Occipital lobe (tissue), 2 donors: Measurements from ENCODE around the gene NUMB. TPM values are rescaled to one million over a fixed set of nuclear protein-coding genes. Genes with fewer than 3 reads are reported as not detected.

Experiments
- DNase-seq: peaks from one replicate; lab custom pipeline; 2025; lab: John Stamatoyannopoulos, UW
- total RNA-seq: library from RNA; depleted of rRNA; stranded (reverse); fragments of >200 nt; gene quantifications from one replicate; pipeline ENCODE4 v1.2.3, GENCODE V29; 2014

The NUMB gene
- total RNA-seq, 1 donor from 2014 or later = 18.7 TPM

- no peak for DNase-seq
These were observed 168.6 kb downstream of the NUMB start for GRCh38 chr14:73289729-73290128.

DNA sequence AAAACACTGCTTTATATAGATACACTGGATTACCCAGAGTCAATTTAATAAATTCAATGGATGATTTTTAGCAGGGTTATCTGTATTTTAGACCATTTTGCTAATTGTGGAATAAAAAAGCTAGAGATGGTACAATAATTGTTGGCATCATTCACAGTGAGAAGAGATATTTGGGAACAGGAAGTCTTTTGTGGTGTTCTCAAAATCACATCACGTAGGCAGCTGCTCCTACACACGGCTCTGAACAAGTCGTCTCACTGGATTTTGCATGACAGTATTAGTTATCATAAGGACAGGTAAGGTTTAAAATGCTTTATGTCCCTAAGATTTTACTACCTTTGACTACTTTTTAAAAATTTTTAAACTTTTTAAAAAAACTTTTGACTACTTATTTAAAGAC lies 169.0 kb downstream of the NUMB start:
- no peak for DNase-seq

GRCh38 chr14:73287071-73287470 lies 171.3 kb downstream of the NUMB start:
- DNase-seq = no peak

DNA sequence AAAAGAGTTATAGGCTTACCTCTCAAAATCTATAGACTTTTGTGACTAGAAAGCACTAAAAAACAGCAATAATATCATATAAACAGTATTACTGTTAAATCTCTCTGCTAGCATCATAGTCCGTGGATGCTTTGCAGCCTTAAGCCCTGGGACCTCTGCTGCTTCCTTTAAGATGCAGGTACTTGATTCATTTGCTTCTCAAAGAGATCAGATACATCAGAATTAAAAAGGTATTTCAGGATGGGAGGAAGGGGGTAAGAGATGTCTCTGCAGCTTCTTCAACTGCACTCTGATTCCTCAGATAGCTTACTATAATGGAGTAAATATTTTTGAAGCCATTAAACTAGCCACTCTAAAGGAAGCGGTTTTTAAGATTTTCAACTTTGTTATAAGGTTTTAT lies 171.7 kb downstream of the NUMB start:
- DNase-seq = no peak

DNA sequence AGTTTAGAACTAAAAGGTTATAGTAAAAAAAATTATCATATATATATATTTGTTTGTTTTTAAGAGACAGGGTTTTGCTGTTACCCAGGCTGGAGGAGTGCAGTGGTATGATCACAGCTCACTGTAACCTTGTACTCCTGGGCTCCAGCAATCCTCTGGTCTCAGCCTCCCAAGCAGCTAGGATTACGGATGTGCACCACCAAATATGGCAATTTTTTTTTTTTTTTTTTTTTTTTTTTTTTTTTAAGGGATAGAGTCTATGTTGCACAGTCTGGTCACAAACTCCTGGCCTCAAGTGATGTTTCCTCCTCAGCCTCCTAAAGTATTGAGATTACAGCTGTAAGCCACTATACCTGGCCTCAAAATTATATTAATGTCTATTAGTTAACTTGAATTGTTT lies 172.4 kb downstream of the NUMB start:
- no peak for DNase-seq

GRCh38 chr14:73283608-73284379 lies 174.6 kb downstream of the NUMB start:
- DNase-seq = no peak

DNA sequence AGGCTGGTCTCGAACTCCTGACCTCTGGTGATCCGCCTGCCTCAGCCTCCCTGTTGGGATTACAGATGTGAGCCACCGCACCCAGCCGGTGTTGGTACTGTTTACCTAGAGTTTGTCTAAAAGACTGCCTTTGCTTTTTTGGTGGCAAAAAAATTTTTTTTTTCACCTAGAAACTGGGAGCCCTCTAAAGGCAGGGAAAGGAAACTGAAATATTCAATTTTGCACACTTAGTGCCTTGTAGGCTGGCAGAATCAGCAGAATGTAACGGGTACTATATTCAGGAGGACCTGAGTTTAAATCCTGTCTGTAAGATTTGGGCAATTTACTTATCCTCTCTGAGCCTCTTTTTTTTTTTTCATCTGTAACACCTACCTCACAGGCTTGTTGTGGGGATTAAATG lies 177.4 kb downstream of the NUMB start:
- DNase-seq = no peak

- DNase-seq = no peak
These were observed 181.0 kb downstream of the NUMB start for GRCh38 chr14:73277376-73277775.

GRCh38 chr14:73276836-73277235 lies 181.5 kb downstream of the NUMB start:
- no peak for DNase-seq

GRCh38 chr14:73273799-73274198 lies 184.5 kb downstream of the NUMB start:
- DNase-seq = no peak

DNA sequence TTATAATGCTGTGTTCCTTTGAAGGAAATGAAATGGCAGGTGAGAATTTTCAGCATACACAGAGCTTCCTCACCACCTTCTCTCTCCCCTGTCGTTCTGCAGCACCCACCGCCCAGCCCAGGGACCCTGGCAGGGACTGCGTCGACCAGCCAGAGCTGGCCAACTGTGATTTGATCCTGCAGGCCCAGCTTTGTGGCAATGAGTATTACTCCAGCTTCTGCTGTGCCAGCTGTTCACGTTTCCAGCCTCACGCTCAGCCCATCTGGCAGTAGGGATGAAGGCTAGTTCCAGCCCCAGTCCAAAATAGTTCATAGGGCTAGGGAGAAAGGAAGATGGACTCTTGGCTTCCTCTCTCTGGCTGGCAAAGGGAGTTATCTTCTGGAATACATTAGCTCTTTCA lies 186.0 kb downstream of the NUMB start:
- no peak for DNase-seq

GRCh38 chr14:73269729-73270531 lies 188.4 kb downstream of the NUMB start:
- DNase-seq = no peak

- no peak for DNase-seq
These were observed 190.9 kb downstream of the NUMB start for GRCh38 chr14:73267474-73267873.

GRCh38 chr14:73266317-73266716 lies 192.0 kb downstream of the NUMB start:
- no peak for DNase-seq

- DNase-seq = no peak
These were observed 192.7 kb downstream of the NUMB start for GRCh38 chr14:73265721-73266046.

GRCh38 chr14:73264885-73265720 lies 193.2 kb downstream of the NUMB start:
- no peak for DNase-seq

DNA sequence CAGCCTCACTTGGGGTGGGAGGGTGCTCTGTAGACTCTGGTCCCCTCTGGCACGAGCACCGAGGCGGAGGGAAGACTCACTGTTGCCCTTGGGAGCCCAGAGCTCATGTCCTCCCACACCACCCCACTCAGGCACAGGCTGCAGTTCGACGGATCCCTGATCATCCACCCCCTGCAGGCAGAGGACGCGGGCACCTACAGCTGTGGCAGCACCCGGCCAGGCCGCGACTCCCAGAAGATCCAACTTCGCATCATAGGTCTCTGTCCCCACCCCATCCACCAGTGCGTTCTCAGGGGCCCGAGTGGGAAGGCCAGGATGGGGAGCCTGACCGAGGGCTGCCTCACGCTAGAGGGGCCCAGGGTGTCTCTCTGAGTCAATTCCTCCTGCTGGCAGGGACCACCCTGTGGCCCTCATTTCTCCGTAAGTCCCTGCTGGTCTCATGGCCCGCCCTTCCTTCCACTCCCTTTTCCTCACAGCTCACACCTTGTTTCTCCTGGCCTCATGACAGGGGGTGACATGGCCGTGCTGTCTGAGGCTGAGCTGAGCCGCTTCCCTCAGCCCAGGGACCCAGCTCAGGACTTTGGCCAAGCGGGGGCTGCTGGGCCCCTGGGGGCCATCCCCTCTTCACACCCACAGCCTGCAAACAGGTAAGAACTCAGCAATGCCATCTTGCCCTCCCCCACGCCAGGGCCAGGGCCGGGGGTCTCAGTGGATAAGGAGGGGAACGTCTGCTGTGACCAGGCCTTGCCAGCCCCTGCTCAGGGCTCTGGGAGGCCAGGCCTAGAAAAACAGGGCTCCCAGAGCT lies 194.1 kb downstream of the NUMB start:
- DNase-seq = no peak

- no peak for DNase-seq
These were observed 194.7 kb downstream of the NUMB start for GRCh38 chr14:73263606-73264005.

DNA sequence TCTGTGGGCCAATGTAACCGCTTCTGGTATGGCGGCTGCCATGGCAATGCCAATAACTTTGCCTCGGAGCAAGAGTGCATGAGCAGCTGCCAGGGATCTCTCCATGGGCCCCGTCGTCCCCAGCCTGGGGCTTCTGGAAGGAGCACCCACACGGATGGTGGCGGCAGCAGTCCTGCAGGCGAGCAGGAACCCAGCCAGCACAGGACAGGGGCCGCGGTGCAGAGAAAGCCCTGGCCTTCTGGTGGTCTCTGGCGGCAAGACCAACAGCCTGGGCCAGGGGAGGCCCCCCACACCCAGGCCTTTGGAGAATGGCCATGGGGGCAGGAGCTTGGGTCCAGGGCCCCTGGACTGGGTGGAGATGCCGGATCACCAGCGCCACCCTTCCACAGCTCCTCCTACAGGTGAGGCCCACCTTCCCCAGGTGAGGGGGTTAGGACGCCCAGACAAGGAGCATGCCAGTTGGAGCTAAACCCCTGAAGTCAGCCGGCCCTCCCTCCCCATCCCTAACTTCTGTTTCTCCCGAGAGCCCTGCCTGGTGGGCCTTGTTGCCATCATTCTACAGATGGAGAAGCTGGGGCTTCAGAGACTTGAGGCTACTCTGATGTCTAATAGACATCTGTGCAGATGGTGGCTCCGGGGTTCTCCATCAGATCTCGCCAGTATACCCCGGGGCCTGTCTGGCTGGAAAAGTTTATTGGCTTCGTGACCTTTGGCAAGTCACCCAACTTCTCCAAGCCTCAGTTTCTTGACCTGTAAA lies 195.7 kb downstream of the NUMB start:
- DNase-seq = no peak
